ENCODE results near the gene C3orf20. TPM values are rescaled to one million over a fixed set of nuclear protein-coding genes. Genes with fewer than 3 reads are reported as not detected.

C3orf20 gene
- total and polyA plus RNA-seq, 9 of the 15 experiments (the other 6 are each of a cell fraction or from before 2014, with no cell fraction given): 0.04 TPM; not detected in 8

- TF ChIP-seq IRF1 (CRISPR knock-in tag; IDR thresholded peaks at IDR 0.05; ENCODE audit: borderline replicate concordance) (no peak), RNF2 (IDR thresholded peaks at IDR 0.05) (no peak), PHB (CRISPR knock-in tag; IDR thresholded peaks at IDR 0.05) (no peak), ZBTB2 (IDR thresholded peaks at IDR 0.05) (no peak), CTCFL (IDR thresholded peaks at IDR 0.05; ENCODE audit: borderline replicate concordance, insufficient read depth, low read depth, low read length, poor library complexity, severe bottlenecking) (no peak), CCNT2 (IDR thresholded peaks at IDR 0.05; ENCODE audit: borderline replicate concordance, extremely low read depth, insufficient read length, low read depth, low read length) (no peak), GABPB1 (CRISPR knock-in tag; IDR thresholded peaks at IDR 0.05) (peak; percentile 45; the same call in 1 of the 2 replicates), AFF4 (CRISPR knock-in tag; IDR thresholded peaks at IDR 0.05) (no peak), TARDBP (IDR thresholded peaks at IDR 0.05) (no peak), MNT (conservative IDR thresholded peaks at IDR 0.05) (no peak), GATAD2B (IDR thresholded peaks at IDR 0.05; ENCODE audit: borderline replicate concordance) (no peak), NCOA1 (IDR thresholded peaks at IDR 0.05; ENCODE audit: low read depth) (no peak), KAT7 (CRISPR knock-in tag; IDR thresholded peaks at IDR 0.05; ENCODE audit: borderline replicate concordance) (no peak), ELF4 (CRISPR knock-in tag; IDR thresholded peaks at IDR 0.05) (peak; percentile 13; the same call in 1 of the 2 replicates), CBFA2T3 (IDR thresholded peaks at IDR 0.05) (peak; percentile 88), SPI1 (IDR thresholded peaks at IDR 0.05; ENCODE audit: borderline replicate concordance, low read depth, low read length) (no peak), FOXJ2 (tag; IDR thresholded peaks at IDR 0.05) (no peak), TCF3 (CRISPR knock-in tag; IDR thresholded peaks at IDR 0.05) (peak; percentile 53), CHCHD3 (CRISPR knock-in tag; IDR thresholded peaks at IDR 0.05) (no peak)
Observed at GRCh38 chr3:14761121-14761672, 86.3 kb downstream of the C3orf20 start (continued).
